Natural killer cell (primary cell): ENCODE measurements around the gene CCR6. TPM values are rescaled to one million over a fixed set of nuclear protein-coding genes. Genes with fewer than 3 reads are reported as not detected.

Experiments used
- ATAC-seq, 3 donors: fragments of 150-1000 bp in 2 of 3; fragments of 200-7000 bp in 1 of 3; cut with Tn5 transposase; 1 replicate in 1 of 3; 2 replicates in 2 of 3; pipeline ENCODE4 v1.10.0; 2021; ENCODE audit warnings: mild to moderate bottlenecking in 2 of 3, moderate library complexity in 2 of 3
- DNase-seq, 2 donors: peaks; one replicate each; pipeline versions ENCODE4 v3.0.0 to v3.0.0-alpha.2; 2013 to 2021; ENCODE audit warnings: mixed read lengths in 1 of 2
- H3K27ac ChIP-seq: one replicate; pipeline ENCODE4 v1.5.1; 2013; ENCODE audit warnings: mild to moderate bottlenecking, low read length
- H3K27me3 ChIP-seq: one replicate; pipeline ENCODE4 v1.6.1; 2013; ENCODE audit warnings: low read length; ENCODE audit not compliant: control insufficient read depth, insufficient read depth
- H3K36me3 ChIP-seq: one replicate; pipeline ENCODE4 v1.6.1; 2013; ENCODE audit warnings: low read length; ENCODE audit not compliant: control insufficient read depth, insufficient read depth
- H3K4me1 ChIP-seq: one replicate; pipeline ENCODE4 v1.6.1; 2013; ENCODE audit warnings: low read length; ENCODE audit not compliant: control insufficient read depth, insufficient read depth
- H3K4me3 ChIP-seq: one replicate; pipeline ENCODE4 v1.5.1; 2013; ENCODE audit warnings: low read length
- H3K9me3 ChIP-seq: one replicate; pipeline ENCODE4 v1.6.1; 2013; ENCODE audit warnings: low read length; ENCODE audit not compliant: control insufficient read depth, insufficient read depth
- H3K27ac Mint-ChIP-seq, 2 donors: one replicate each; pipeline ENCODE4 v1.8.0; 2022; ENCODE audit warnings: mild to moderate bottlenecking in 2 of 2, mixed read lengths in 2 of 2, moderate library complexity in 1 of 2
- H3K27me3 Mint-ChIP-seq, 2 donors: one replicate each; pipeline ENCODE4 v1.8.0; 2022; ENCODE audit warnings: low read depth in 2 of 2, mixed read lengths in 2 of 2
- H3K36me3 Mint-ChIP-seq: one replicate; pipeline ENCODE4 v1.8.0; 2022; ENCODE audit warnings: mixed read lengths
- H3K4me1 Mint-ChIP-seq, 2 donors: one replicate each; pipeline ENCODE4 v1.8.0; 2022; ENCODE audit warnings: mixed read lengths in 2 of 2
- H3K4me3 Mint-ChIP-seq: one replicate; pipeline ENCODE4 v1.8.0; 2022; ENCODE audit warnings: mild to moderate bottlenecking, moderate library complexity, mixed read lengths
- H3K9me3 Mint-ChIP-seq, 2 donors: one replicate each; pipeline ENCODE4 v1.8.0; 2022; ENCODE audit warnings: mixed read lengths in 2 of 2
- WGBS: methylation state at CpG from one replicate; pipeline ENCODE4 v1.1.7; 2013; ENCODE audit warnings: missing lambda C conversion rate; ENCODE audit not compliant: insufficient coverage; 5-methylcytosine and 5-hydroxymethylcytosine counted together
- intact Hi-C: fragments of 100-400 bp; cut with micrococcal nuclease; formaldehyde crosslinking; loops from one replicate; pipeline ENCODE4 v1.14.2; 2022
- total RNA-seq, 4 donors: library from RNA; stranded (reverse); fragments of 120-200 nt in 1 of 4; gene quantifications; one replicate each; pipeline versions ENCODE4 v1.2.3 to v1.2.4, GENCODE V29; 2013 to 2022
- TF ChIP-seq, protein P1 (sequence below): fragments of 200-600 bp; IDR thresholded peaks from one replicate; pipeline ENCODE4 v1.8.0; 2022; ENCODE audit warnings: antibody characterized with exemption

CCR6 gene
- total RNA-seq, 3 donors from 2014 or later (not counting 1 experiment from before 2014, with no cell fraction given) = 0.23 TPM; not detected in 2

DNA sequence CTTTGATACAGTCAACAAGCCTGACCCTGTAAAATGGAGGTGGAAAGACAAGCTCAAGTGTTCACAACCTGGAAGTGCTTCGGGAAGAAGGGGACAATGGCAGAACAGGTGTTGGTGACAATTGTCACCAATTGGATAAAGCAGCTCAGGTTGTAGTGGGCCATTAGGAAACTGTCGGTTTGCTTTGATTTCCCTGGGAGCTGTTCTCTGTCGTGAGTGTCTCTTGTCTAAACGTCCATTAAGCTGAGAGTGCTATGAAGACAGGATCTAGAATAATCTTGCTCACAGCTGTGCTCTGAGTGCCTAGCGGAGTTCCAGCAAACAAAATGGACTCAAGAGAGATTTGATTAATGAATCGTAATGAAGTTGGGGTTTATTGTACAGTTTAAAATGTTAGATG, 15.0 kb downstream of the CCR6 start:
- Mint-ChIP-seq H3K36me3 (no peaks in the 10 kb centered on the region), H3K27ac (no peak overlapping the region), H3K9me3 (no peaks in the 10 kb centered on the region), H3K4me3 (no peak overlapping the region), H3K27me3 (peaks cover under 1 to 31% of the 10 kb centered on the region in 2 donors), H3K4me1 (peaks cover 16% of the 10 kb centered on the region in 2 donors)
- Histone ChIP-seq H3K4me1 (peaks cover 23% of the 10 kb centered on the region), H3K36me3 (peaks cover 2% of the 10 kb centered on the region), H3K27me3 (no peaks in the 10 kb centered on the region), H3K27ac (no peak overlapping the region), H3K9me3 (no peaks in the 10 kb centered on the region), H3K4me3 (no peak overlapping the region)
- DNase-seq (no peak), ATAC-seq (no peak)
- 93% methylated on average over 6 of the region's 6 CpGs for WGBS
- TF ChIP-seq, protein P1, sequence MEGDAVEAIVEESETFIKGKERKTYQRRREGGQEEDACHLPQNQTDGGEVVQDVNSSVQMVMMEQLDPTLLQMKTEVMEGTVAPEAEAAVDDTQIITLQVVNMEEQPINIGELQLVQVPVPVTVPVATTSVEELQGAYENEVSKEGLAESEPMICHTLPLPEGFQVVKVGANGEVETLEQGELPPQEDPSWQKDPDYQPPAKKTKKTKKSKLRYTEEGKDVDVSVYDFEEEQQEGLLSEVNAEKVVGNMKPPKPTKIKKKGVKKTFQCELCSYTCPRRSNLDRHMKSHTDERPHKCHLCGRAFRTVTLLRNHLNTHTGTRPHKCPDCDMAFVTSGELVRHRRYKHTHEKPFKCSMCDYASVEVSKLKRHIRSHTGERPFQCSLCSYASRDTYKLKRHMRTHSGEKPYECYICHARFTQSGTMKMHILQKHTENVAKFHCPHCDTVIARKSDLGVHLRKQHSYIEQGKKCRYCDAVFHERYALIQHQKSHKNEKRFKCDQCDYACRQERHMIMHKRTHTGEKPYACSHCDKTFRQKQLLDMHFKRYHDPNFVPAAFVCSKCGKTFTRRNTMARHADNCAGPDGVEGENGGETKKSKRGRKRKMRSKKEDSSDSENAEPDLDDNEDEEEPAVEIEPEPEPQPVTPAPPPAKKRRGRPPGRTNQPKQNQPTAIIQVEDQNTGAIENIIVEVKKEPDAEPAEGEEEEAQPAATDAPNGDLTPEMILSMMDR = no peak
- intact Hi-C loops = no loop called here

DNA sequence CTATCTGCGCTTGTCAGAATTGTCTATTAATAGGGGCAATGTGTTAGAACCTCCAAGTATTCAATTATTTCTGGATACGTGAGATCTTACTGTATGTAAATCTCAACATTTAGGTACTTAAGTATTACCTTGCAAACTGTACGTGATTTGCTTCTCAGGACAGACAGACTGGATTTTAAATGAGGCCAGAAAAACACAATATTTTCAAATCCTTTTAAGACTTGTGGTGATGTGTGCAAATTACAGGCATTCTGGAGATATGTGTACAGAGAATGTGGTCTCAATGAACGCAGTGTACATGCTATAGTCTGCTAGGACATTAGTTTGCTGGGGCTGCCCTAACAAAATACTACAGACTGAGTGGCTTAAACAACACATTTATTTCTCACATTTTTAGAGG, 16.9 kb downstream of the CCR6 start:
- H3K27me3 Mint-ChIP-seq = peaks cover 12 to 40% of the 10 kb centered on the region in 2 donors
- no peaks in the 10 kb centered on the region for H3K9me3 Mint-ChIP-seq
- peak in 1 of 3 donors; percentile 58 for ATAC-seq
- no peak overlapping the region for H3K4me3 Mint-ChIP-seq
- peaks cover 16% of the 10 kb centered on the region in 2 donors for H3K4me1 Mint-ChIP-seq
- WGBS = 73% methylated on average over 4 of the region's 4 CpGs
- no peaks in the 10 kb centered on the region for H3K36me3 Mint-ChIP-seq
- H3K27ac Mint-ChIP-seq = no peak overlapping the region
- intact Hi-C loops = loop anchor here (5.0 kb wide), 1 partner anchor 362 kb away; no protein-coding TSS in a partner anchor
- Histone ChIP-seq H3K27me3 (no peaks in the 10 kb centered on the region), H3K27ac (no peak overlapping the region), H3K36me3 (peaks cover 2% of the 10 kb centered on the region), H3K4me3 (no peak overlapping the region), H3K4me1 (peaks cover 23% of the 10 kb centered on the region), H3K9me3 (no peaks in the 10 kb centered on the region)
- TF ChIP-seq, protein P1 = no peak
- no peak for DNase-seq

DNA sequence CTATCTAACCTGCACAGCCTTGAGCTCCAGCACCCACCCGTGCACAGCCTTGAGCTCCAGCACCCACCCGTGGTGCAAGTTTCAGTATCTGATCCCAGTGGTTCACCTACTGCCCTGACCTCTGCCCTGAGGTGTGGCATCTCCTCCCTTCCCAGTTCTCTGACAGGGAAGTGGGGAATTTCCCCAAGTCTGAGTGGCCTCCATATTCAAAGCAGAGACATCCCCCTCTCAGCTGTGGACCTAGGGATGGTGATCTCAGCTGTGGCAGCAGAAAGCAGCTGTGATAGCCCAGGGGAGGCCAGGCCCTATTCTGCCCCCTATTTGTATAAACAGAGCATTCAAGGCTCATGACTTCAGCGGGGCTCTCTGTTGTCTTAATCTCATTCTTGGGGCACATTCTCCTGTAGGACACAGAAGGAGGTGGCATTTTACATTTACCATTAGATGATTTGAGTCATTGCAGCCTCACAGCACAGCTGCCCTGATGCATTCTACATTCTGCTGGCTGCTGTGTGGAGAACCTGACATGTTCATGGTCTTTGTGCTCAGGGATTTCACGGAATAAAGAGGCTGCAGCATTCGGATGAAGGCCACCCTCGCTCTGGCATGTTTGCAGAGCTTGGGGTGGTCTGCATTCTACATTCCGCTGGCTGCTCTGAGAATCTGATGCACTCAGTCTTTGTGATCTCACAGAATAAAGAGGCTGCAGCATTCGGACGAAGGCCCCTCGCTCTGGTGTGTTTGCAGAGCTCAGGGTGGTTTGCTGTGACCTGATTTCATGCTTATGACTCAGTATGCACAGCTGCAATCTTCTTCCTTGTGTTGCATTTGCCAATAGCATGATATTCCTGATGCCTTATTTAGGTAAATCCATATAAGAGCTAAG, 17.9 kb downstream of the CCR6 start:
- intact Hi-C loops = loop anchor here (5.0 kb wide), 1 partner anchor 364 kb away; no protein-coding TSS in a partner anchor
- Mint-ChIP-seq H3K4me1 (peaks cover 16% of the 10 kb centered on the region in 2 donors), H3K4me3 (peak overlapping the region; percentile 17), H3K27ac (no peak overlapping the region), H3K36me3 (no peaks in the 10 kb centered on the region), H3K9me3 (no peaks in the 10 kb centered on the region), H3K27me3 (peaks cover 16 to 49% of the 10 kb centered on the region in 2 donors)
- 81% methylated on average over 10 of the region's 10 CpGs for WGBS
- TF ChIP-seq, protein P1 = no peak
- H3K27ac ChIP-seq = no peak overlapping the region
- no peak overlapping the region for H3K4me3 ChIP-seq
- H3K36me3 ChIP-seq = peaks cover 2% of the 10 kb centered on the region
- ATAC-seq = no peak
- H3K9me3 ChIP-seq = no peaks in the 10 kb centered on the region
- H3K27me3 ChIP-seq = no peaks in the 10 kb centered on the region
- DNase-seq = no peak
- H3K4me1 ChIP-seq = peaks cover 23% of the 10 kb centered on the region
